HG03565 (cell line): ENCODE measurements around the gene ZNF680.
"Not testable (repeated sequence)": the region's sequence is repeated elsewhere in the genome, so short reads cannot be mapped to it uniquely, and the experiment has no call there.

Experiments used
- ATAC-seq: cut with Tn5 transposase; IDR thresholded peaks from one replicate; pipeline ENCODE4 v1.9.1; 2021; ENCODE audit warnings: mild to moderate bottlenecking, moderate library complexity; ENCODE audit not compliant: unreplicated experiment

ZNF680 gene

GRCh38 chr7:64557601-64558322, 5.1 kb downstream of the ZNF680 start:
- ATAC-seq, result no peak

- ATAC-seq, result no peak
These were observed 7.8 kb downstream of the ZNF680 start for GRCh38 chr7:64555046-64555445.

- not testable (repeated sequence) for ATAC-seq
These were observed 8.7 kb downstream of the ZNF680 start for GRCh38 chr7:64554188-64554587.

GRCh38 chr7:64551375-64552142, 11.3 kb downstream of the ZNF680 start:
- no peak for ATAC-seq

GRCh38 chr7:64544010-64544409, 18.9 kb downstream of the ZNF680 start:
- ATAC-seq, result no peak

- ATAC-seq, result no peak
These were observed 21.2 kb downstream of the ZNF680 start for GRCh38 chr7:64541438-64542359.

- ATAC-seq, result no peak
These were observed 29.1 kb downstream of the ZNF680 start for GRCh38 chr7:64533756-64534155.

- no peak for ATAC-seq
These were observed 34.1 kb downstream of the ZNF680 start for GRCh38 chr7:64528770-64529169.

- no peak for ATAC-seq
These were observed 41.4 kb downstream of the ZNF680 start for GRCh38 chr7:64521409-64521984.

GRCh38 chr7:64516451-64516850, 46.4 kb downstream of the ZNF680 start:
- no peak for ATAC-seq

- ATAC-seq, result no peak
These were observed 47.1 kb downstream of the ZNF680 start for GRCh38 chr7:64515781-64516180.

- ATAC-seq, result no peak
These were observed 47.5 kb downstream of the ZNF680 start for GRCh38 chr7:64515330-64515729.

GRCh38 chr7:64509583-64509982, 53.3 kb downstream of the ZNF680 start:
- no peak for ATAC-seq

GRCh38 chr7:64504581-64505120, 58.2 kb downstream of the ZNF680 start:
- no peak for ATAC-seq

- no peak for ATAC-seq
These were observed 64.6 kb downstream of the ZNF680 start for GRCh38 chr7:64498270-64498669.

GRCh38 chr7:64494912-64495461, 67.9 kb downstream of the ZNF680 start:
- no peak for ATAC-seq

- ATAC-seq, result no peak
These were observed 77.2 kb downstream of the ZNF680 start for GRCh38 chr7:64485623-64486022.
